IgD-negative memory B cell (primary cell): Measurements from ENCODE around the gene DLL3. TPM values are rescaled to one million over a fixed set of nuclear protein-coding genes. Genes with fewer than 3 reads are reported as not detected.
A peak's percentile ranks its signal among the peaks of the same experiment; 100 is the strongest.
"Not testable (repeated sequence)": the region's sequence is repeated elsewhere in the genome, so short reads cannot be mapped to it uniquely, and the experiment has no call there.

ENCODE experiments used
- H3K27ac Mint-ChIP-seq, 3 donors: one replicate each; pipeline ENCODE4 v1.8.0; 2020 to 2022; ENCODE audit warnings: mild to moderate bottlenecking in 3 of 3, mixed read lengths in 3 of 3, moderate library complexity in 1 of 3
- H3K27me3 Mint-ChIP-seq: one replicate; pipeline ENCODE4 v1.8.0; 2021; ENCODE audit warnings: mixed read lengths
- H3K36me3 Mint-ChIP-seq: one replicate; pipeline ENCODE4 v1.8.0; 2020; ENCODE audit warnings: mild to moderate bottlenecking, mixed read lengths
- H3K4me1 Mint-ChIP-seq, 3 donors: one replicate each; pipeline ENCODE4 v1.8.0; 2020 to 2022; ENCODE audit warnings: mixed read lengths in 3 of 3, mild to moderate bottlenecking in 1 of 3
- H3K4me3 Mint-ChIP-seq, 4 donors: one replicate each; pipeline ENCODE4 v1.8.0; 2020 to 2022; ENCODE audit warnings: mild to moderate bottlenecking in 4 of 4, mixed read lengths in 4 of 4, moderate library complexity in 3 of 4
- H3K9me3 Mint-ChIP-seq, 3 donors: one replicate each; pipeline ENCODE4 v1.8.0; 2020 to 2021; ENCODE audit warnings: mixed read lengths in 3 of 3, mild to moderate bottlenecking in 1 of 3
- polyA plus RNA-seq: library from polyadenylated mRNA; unstranded; fragments of 300-500 nt; fragmentation: Illumina TruSeq; gene quantifications from one replicate; pipeline ENCODE4 v1.2.3, GENCODE V29; 2021

The DLL3 gene, protein sequence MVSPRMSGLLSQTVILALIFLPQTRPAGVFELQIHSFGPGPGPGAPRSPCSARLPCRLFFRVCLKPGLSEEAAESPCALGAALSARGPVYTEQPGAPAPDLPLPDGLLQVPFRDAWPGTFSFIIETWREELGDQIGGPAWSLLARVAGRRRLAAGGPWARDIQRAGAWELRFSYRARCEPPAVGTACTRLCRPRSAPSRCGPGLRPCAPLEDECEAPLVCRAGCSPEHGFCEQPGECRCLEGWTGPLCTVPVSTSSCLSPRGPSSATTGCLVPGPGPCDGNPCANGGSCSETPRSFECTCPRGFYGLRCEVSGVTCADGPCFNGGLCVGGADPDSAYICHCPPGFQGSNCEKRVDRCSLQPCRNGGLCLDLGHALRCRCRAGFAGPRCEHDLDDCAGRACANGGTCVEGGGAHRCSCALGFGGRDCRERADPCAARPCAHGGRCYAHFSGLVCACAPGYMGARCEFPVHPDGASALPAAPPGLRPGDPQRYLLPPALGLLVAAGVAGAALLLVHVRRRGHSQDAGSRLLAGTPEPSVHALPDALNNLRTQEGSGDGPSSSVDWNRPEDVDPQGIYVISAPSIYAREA
- 1.5 TPM for polyA plus RNA-seq

DNA sequence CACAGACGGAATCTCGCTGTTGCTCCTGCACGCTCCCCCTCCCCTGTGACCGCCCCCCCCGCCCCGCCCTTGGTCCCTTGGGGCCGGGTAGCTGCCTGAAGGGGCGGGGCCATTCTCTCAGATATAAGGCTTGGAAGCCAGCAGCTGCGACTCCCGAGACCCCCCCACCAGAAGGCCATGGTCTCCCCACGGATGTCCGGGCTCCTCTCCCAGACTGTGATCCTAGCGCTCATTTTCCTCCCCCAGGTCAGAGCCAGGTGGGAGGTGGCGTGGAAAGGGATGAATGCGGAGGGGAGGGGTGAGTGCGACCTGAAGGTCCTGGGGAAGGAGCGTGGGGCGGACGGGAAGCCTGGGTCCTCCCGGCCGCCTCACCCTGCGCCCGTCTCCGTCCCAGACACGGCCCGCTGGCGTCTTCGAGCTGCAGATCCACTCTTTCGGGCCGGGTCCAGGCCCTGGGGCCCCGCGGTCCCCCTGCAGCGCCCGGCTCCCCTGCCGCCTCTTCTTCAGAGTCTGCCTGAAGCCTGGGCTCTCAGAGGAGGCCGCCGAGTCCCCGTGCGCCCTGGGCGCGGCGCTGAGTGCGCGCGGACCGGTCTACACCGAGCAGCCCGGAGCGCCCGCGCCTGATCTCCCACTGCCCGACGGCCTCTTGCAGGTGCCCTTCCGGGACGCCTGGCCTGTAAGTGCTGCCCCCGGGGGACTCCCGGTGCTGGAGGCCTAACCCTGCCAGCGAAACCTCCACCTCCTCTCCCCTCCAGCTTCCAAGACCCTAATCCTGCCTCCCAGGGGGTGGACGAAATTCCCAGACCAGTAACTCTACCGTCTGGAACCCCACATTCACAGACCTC is at the start of gene DLL3:
DLL3 (plus strand) TSS at position 150 of the 845 bp plus-strand sequence; CDS start at position 178, 28 bp downstream.
- H3K4me1 Mint-ChIP-seq = peaks cover 11 to 16% (median 12%) of the 10 kb centered on the region in 3 donors

GRCh38 chr19:39449116-39449797 is 49.5 kb upstream of the DLL3 start:
- H3K27ac Mint-ChIP-seq = peak overlapping the region; percentile 36 to 94 (median 80)
- H3K27me3 Mint-ChIP-seq = no peaks in the 10 kb centered on the region
- no peaks in the 10 kb centered on the region for H3K9me3 Mint-ChIP-seq
- peak overlapping the region; percentile 21 to 89 (median 46) for H3K4me3 Mint-ChIP-seq
- no peaks in the 10 kb centered on the region for H3K36me3 Mint-ChIP-seq
- peaks cover 43 to 60% (median 49%) of the 10 kb centered on the region in 3 donors for H3K4me1 Mint-ChIP-seq

More for the DNA sequence above, at the start of gene DLL3:
- Mint-ChIP-seq H3K36me3 (no peaks in the 10 kb centered on the region), H3K27me3 (peaks cover 32% of the 10 kb centered on the region), H3K27ac (peak within 1 kb of the TSS in 2 of 3 donors; percentile 3 to 6), H3K4me3 (peak within 1 kb of the TSS; percentile 71 to 88 (median 82)), H3K9me3 (no peaks in the 10 kb centered on the region)

- not testable (repeated sequence) for H3K4me3 Mint-ChIP-seq, H3K9me3 Mint-ChIP-seq, H3K36me3 Mint-ChIP-seq, H3K27me3 Mint-ChIP-seq
- Mint-ChIP-seq H3K27ac (peak overlapping the region in 1 of 3 donors; percentile 86), H3K4me1 (peaks cover 37 to 54% (median 39%) of the 10 kb centered on the region in 3 donors)
These were observed 47.5 kb upstream of the DLL3 start for GRCh38 chr19:39451257-39451656.

GRCh38 chr19:39463403-39463802 is 35.3 kb upstream of the DLL3 start:
- H3K36me3 Mint-ChIP-seq = peaks cover 2% of the 10 kb centered on the region
- peak overlapping the region in 2 of 3 donors; percentile 3 to 51 for H3K27ac Mint-ChIP-seq
- H3K4me3 Mint-ChIP-seq = no peak overlapping the region

GRCh38 chr19:39465956-39466747 is 32.6 kb upstream of the DLL3 start:
- Mint-ChIP-seq H3K27me3 (no peaks in the 10 kb centered on the region), H3K27ac (no peak overlapping the region), H3K4me3 (peak overlapping the region in 1 of 4 donors; percentile 43), H3K9me3 (no peaks in the 10 kb centered on the region), H3K36me3 (peaks cover 4% of the 10 kb centered on the region), H3K4me1 (peaks cover 0 to 3% (median 0%) of the 10 kb centered on the region in 3 donors)

More at GRCh38 chr19:39463403-39463802, 35.3 kb upstream of the DLL3 start:
- Mint-ChIP-seq H3K27me3 (no peaks in the 10 kb centered on the region), H3K9me3 (no peaks in the 10 kb centered on the region), H3K4me1 (peaks cover 0 to 3% (median 0%) of the 10 kb centered on the region in 3 donors)

- H3K9me3 Mint-ChIP-seq = no peaks in the 10 kb centered on the region
- peaks cover 0 to 2% (median 0%) of the 10 kb centered on the region in 3 donors for H3K4me1 Mint-ChIP-seq
- H3K4me3 Mint-ChIP-seq = no peak overlapping the region
- no peak overlapping the region for H3K27ac Mint-ChIP-seq
- H3K27me3 Mint-ChIP-seq = no peaks in the 10 kb centered on the region
- peaks cover 7% of the 10 kb centered on the region for H3K36me3 Mint-ChIP-seq
These were observed 30.8 kb upstream of the DLL3 start for GRCh38 chr19:39467941-39468340.

DNA sequence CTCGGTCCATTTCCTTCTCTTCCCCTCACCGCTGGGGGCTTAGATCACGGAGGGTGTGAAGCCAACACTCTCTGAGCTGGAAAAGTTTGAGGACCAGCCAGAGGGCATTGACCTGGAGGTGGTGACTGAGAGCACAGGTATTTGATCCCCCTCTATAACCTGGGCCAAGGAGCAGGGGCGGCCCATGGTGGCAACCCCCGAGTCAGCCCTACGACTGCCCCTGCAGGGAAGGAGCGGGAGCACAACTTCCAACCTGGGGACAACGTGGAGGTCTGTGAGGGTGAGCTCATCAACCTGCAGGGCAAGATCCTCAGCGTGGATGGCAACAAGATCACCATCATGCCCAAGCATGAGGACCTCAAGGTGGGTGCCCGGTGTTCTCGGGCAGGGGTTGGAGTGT is 29.7 kb upstream of the DLL3 start:
- Mint-ChIP-seq H3K36me3 (peaks cover 7% of the 10 kb centered on the region), H3K27me3 (no peaks in the 10 kb centered on the region), H3K9me3 (no peaks in the 10 kb centered on the region), H3K4me1 (peaks cover 0 to 2% (median 0%) of the 10 kb centered on the region in 3 donors), H3K4me3 (no peak overlapping the region), H3K27ac (no peak overlapping the region)

DNA sequence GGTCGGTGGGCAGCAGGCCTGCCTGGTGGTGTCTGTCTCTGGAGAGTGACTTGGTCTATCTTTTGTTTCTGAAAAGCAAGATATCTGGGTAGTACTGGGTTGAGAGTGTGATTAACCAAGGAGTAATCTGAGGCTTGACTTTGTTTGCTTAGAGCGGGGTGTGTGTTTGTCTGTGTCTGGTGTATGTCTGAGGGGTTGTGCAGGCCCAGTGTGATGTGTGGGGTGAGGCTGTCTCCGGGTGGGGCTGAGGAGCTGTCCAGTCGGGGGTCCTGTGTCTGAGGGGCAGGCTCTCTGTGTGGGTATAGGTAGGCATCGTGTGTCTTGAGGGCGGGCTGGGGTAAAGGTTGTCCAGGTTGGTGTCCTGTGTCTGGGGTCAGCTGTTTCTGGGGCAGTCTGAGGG is 29.2 kb upstream of the DLL3 start:
- Mint-ChIP-seq H3K9me3 (no peaks in the 10 kb centered on the region), H3K27me3 (no peaks in the 10 kb centered on the region), H3K36me3 (peaks cover 7% of the 10 kb centered on the region), H3K4me3 (no peak overlapping the region), H3K27ac (no peak overlapping the region), H3K4me1 (peaks cover 0 to 2% (median 0%) of the 10 kb centered on the region in 3 donors)

DNA sequence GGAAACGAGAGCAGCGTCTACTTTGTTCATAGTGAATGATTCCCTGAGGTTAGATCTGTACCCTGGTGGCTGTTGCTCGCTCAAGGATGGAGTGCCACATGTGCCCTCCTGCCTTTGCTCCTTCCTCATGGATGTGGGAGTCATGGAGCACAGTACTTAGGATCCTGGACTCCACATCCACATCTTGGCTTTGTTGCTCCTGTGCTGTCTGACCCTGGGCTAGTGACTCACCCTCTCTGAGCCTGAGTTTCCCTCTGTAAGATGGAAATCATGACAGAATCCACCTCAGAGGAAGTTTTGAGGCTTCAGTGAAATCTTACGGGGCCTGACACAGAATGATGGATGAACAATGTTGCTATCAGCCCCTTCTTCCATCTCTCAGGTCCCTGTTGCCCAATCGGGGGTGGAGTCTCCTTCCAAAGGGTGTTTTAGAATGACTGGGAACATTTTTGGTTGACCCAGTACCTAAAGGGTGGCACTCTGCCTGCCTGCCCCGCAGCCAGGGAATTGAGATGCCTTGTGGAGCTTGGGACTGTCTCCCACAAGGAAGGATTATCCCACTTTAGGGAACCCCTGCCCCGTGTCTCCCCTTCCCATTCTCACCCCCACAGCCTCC is 27.9 kb upstream of the DLL3 start:
- Mint-ChIP-seq H3K9me3 (no peaks in the 10 kb centered on the region), H3K27me3 (no peaks in the 10 kb centered on the region), H3K4me1 (peaks cover 0 to 4% (median 0%) of the 10 kb centered on the region in 3 donors), H3K4me3 (no peak overlapping the region), H3K36me3 (peaks cover 14% of the 10 kb centered on the region), H3K27ac (peak overlapping the region in 1 of 3 donors; percentile 52)

DNA sequence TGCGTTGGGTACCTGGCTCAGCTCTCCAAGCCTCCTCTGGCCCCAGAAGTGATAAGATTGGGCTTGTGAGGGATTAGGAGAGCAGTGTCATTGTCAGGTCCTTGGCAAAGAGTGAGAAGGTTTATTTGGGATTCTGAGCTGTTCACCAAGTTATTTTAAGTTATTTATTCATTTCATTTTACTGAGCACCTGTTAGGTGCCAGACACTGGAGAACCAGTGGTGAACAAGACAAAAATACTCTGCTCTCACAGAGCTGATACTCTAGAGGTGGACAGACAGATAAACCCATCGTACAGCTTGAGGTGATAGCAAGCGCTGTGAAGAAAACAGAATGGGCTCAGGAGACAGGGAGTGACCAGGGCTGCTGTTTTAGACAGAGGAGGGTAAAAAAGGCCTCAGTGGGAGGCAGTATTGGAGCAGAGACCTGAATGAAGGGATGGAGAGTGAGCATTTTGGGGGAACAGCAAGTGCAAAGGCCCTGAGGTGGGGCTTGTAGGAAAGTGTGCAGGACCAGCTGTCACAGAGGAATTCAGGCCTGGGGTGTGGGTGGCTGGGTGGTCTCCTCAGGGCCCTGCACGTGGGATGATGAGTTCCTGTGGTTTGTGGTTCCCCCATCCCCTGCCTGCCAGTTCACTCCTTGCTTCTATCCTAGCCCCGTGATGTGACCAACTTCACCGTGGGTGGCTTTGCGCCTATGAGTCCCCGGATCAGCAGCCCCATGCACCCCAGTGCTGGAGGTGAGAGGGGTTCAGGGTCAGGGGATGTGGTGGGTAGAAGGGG is 26.8 kb upstream of the DLL3 start:
- no peaks in the 10 kb centered on the region for H3K9me3 Mint-ChIP-seq
- peaks cover 16% of the 10 kb centered on the region for H3K36me3 Mint-ChIP-seq
- peak overlapping the region in 1 of 4 donors; percentile 39 for H3K4me3 Mint-ChIP-seq
- H3K4me1 Mint-ChIP-seq = peaks cover 0 to 5% (median 0%) of the 10 kb centered on the region in 3 donors
- H3K27me3 Mint-ChIP-seq = no peaks in the 10 kb centered on the region
- H3K27ac Mint-ChIP-seq = peak overlapping the region in 2 of 3 donors; percentile 52 to 84

GRCh38 chr19:39472746-39473442 is 25.9 kb upstream of the DLL3 start:
- Mint-ChIP-seq H3K9me3 (no peaks in the 10 kb centered on the region), H3K27me3 (no peaks in the 10 kb centered on the region), H3K36me3 (peaks cover 16% of the 10 kb centered on the region), H3K4me3 (no peak overlapping the region), H3K4me1 (peaks cover 0 to 5% (median 0%) of the 10 kb centered on the region in 3 donors), H3K27ac (peak overlapping the region in 1 of 3 donors; percentile 84)

- H3K27ac Mint-ChIP-seq = no peak overlapping the region
- peaks cover 16% of the 10 kb centered on the region for H3K36me3 Mint-ChIP-seq
- peaks cover 0 to 5% (median 0%) of the 10 kb centered on the region in 3 donors for H3K4me1 Mint-ChIP-seq
- no peaks in the 10 kb centered on the region for H3K27me3 Mint-ChIP-seq
- H3K9me3 Mint-ChIP-seq = no peaks in the 10 kb centered on the region
- no peak overlapping the region for H3K4me3 Mint-ChIP-seq
These were observed 25.2 kb upstream of the DLL3 start for GRCh38 chr19:39473443-39473960.
